Stimulated activated CD4-positive, alpha-beta T cell treated with anti-CD3 and anti-CD28 coated beads, TNF-alpha, amount 100 ng/mL, for 1 hour (primary cell): ENCODE data around the gene XPC.

Source experiments
- DNase-seq, 3 donors: peaks; one replicate each; pipeline ENCODE4 v3.0.0-alpha.2; 2020; ENCODE audit warnings: low read depth in 3 of 3, low spot score in 1 of 3

Gene XPC

GRCh38 chr3:14172496-14172895 lies 5.9 kb downstream of the XPC start:
- no peak for DNase-seq

GRCh38 chr3:14170531-14171159 lies 7.8 kb downstream of the XPC start:
- DNase-seq, result no peak

- DNase-seq, result no peak
Measured at GRCh38 chr3:14169871-14170270, 8.5 kb downstream of the XPC start.

- DNase-seq, result no peak
Measured at GRCh38 chr3:14169435-14169834, 9.0 kb downstream of the XPC start.

GRCh38 chr3:14166877-14167603 lies 11.4 kb downstream of the XPC start:
- no peak for DNase-seq

- DNase-seq, result no peak
Measured at GRCh38 chr3:14162178-14162577, 16.2 kb downstream of the XPC start.

- DNase-seq, result no peak
Measured at GRCh38 chr3:14161282-14161681, 17.1 kb downstream of the XPC start.

GRCh38 chr3:14159426-14159825 lies 19.0 kb downstream of the XPC start:
- DNase-seq, result no peak

GRCh38 chr3:14158370-14158769 lies 20.0 kb downstream of the XPC start:
- no peak for DNase-seq

GRCh38 chr3:14157951-14158350 lies 20.4 kb downstream of the XPC start:
- no peak for DNase-seq

GRCh38 chr3:14156843-14157561 lies 21.4 kb downstream of the XPC start:
- DNase-seq, result no peak

- DNase-seq, result no peak
Measured at GRCh38 chr3:14156201-14156600, 22.2 kb downstream of the XPC start.

- no peak for DNase-seq
Measured at GRCh38 chr3:14154895-14155440, 23.4 kb downstream of the XPC start.

GRCh38 chr3:14154276-14154675 lies 24.1 kb downstream of the XPC start:
- no peak for DNase-seq

GRCh38 chr3:14153663-14154062 lies 24.7 kb downstream of the XPC start:
- no peak for DNase-seq

- DNase-seq, result no peak
Measured at GRCh38 chr3:14152963-14153355, 25.4 kb downstream of the XPC start.

GRCh38 chr3:14152233-14152962 lies 26.0 kb downstream of the XPC start:
- DNase-seq, result no peak

GRCh38 chr3:14151471-14152083 lies 26.8 kb downstream of the XPC start:
- no peak for DNase-seq

- DNase-seq, result no peak
Measured at GRCh38 chr3:14150491-14151230, 27.7 kb downstream of the XPC start.

GRCh38 chr3:14150078-14150477 lies 28.3 kb downstream of the XPC start:
- no peak for DNase-seq
